B cell (primary cell): ENCODE measurements around the gene HACD2. TPM values are rescaled to one million over a fixed set of nuclear protein-coding genes. Genes with fewer than 3 reads are reported as not detected.

ENCODE experiments used
- ATAC-seq: fragments of 200-7000 bp; cut with Tn5 transposase; one replicate; pipeline ENCODE4 v1.10.0; 2021; ENCODE audit warnings: low read depth, mild to moderate bottlenecking, moderate number of reproducible peaks, moderate library complexity
- CTCF ChIA-PET: fragments of 350-600 bp; sonication (Branson Sonifier 250); formaldehyde crosslinking; loops from one replicate; lab custom pipeline; 2021; ENCODE audit warnings: antibody characterized with exemption, inconsistent platforms; lab: Charles Lee
- POLR2A ChIA-PET: fragments of 350-600 bp; sonication (Branson Sonifier 250); formaldehyde crosslinking; loops from one replicate; lab custom pipeline; 2021; ENCODE audit warnings: antibody characterized with exemption; lab: Charles Lee
- DNase-seq: peaks from one replicate; pipeline ENCODE4 v3.0.0; 2013
- H2AFZ ChIP-seq: 2 replicates; pipeline ENCODE4 v1.6.1; 2012; ENCODE audit warnings: mild to moderate bottlenecking, low read depth, low read length; ENCODE audit not compliant: insufficient read depth, poor library complexity, severe bottlenecking
- H3K27ac ChIP-seq, 2 donors: 1 replicate in 1 of 2; 2 replicates in 1 of 2; pipeline ENCODE4 v1.5.1; 2012 to 2013; ENCODE audit warnings: low read length in 2 of 2, mild to moderate bottlenecking in 2 of 2, moderate library complexity in 1 of 2
- H3K27me3 ChIP-seq, 4 experiments: fragments of 200-600 bp in 1 of 4; sonication (generic) in 1 of 4; replicated peaks in 1 of 4; 1 replicate in 2 of 4; 2 replicates in 2 of 4; pipeline versions ENCODE4 v1.6.1 to v1.7.0; 2013 to 2016; ENCODE audit warnings: low read length in 3 of 4, mild to moderate bottlenecking in 2 of 4, mixed read lengths in 1 of 4, moderate library complexity in 1 of 4; ENCODE audit not compliant: insufficient read depth in 4 of 4, control insufficient read depth in 3 of 4; ENCODE audit errors: control extremely low read depth in 1 of 4
- H3K36me3 ChIP-seq, 2 experiments: replicated peaks in 1 of 2; 1 replicate in 1 of 2; 2 replicates in 1 of 2; pipeline versions ENCODE4 v1.6.1 to v1.7.1; 2013; ENCODE audit warnings: low read length in 1 of 2; ENCODE audit not compliant: insufficient read depth in 2 of 2, control insufficient read depth in 1 of 2; ENCODE audit errors: control extremely low read depth in 1 of 2, extremely low read depth in 1 of 2
- H3K4me1 ChIP-seq, 2 donors: fragments of 200-600 bp in 1 of 2; sonication (generic) in 1 of 2; 1 replicate in 1 of 2; 2 replicates in 1 of 2; pipeline versions ENCODE4 v1.5.1 to v1.6.1; 2013 to 2017; ENCODE audit warnings: low read length in 2 of 2; ENCODE audit not compliant: control insufficient read depth in 2 of 2, insufficient read depth in 2 of 2
- H3K4me2 ChIP-seq: replicated peaks from 2 replicates; pipeline ENCODE3; 2012; ENCODE audit warnings: mild to moderate bottlenecking, low read depth, low read length; ENCODE audit not compliant: poor library complexity, severe bottlenecking
- H3K4me3 ChIP-seq, 5 experiments: fragments of 200-600 bp in 1 of 5; sonication (generic) in 1 of 5; 1 replicate in 3 of 5; 2 replicates in 2 of 5; pipeline versions ENCODE4 v1.5.1 to v1.7.0; 2011 to 2016; ENCODE audit warnings: low read length in 4 of 5, mild to moderate bottlenecking in 4 of 5, low read depth in 2 of 5, control low read depth in 1 of 5, moderate library complexity in 1 of 5; ENCODE audit not compliant: insufficient read depth in 1 of 5; ENCODE audit errors: control extremely low read depth in 1 of 5, extremely low read depth in 1 of 5
- H3K79me2 ChIP-seq: fragments of 200-600 bp; sonication (generic); one replicate; pipeline ENCODE4 v1.6.0; 2016; ENCODE audit warnings: low read length; ENCODE audit not compliant: control insufficient read depth, insufficient read depth
- H3K9ac ChIP-seq: fragments of 200-600 bp; sonication (generic); 2 replicates; pipeline ENCODE4 v1.6.1; 2017; ENCODE audit warnings: mild to moderate bottlenecking, low read length, moderate library complexity
- H3K9me3 ChIP-seq, 3 donors: one replicate each; pipeline versions ENCODE4 v1.6.1 to v1.7.1; 2013; ENCODE audit warnings: low read length in 2 of 3; ENCODE audit not compliant: control insufficient read depth in 2 of 3, insufficient read depth in 1 of 3; ENCODE audit errors: control extremely low read depth in 1 of 3
- H4K20me1 ChIP-seq: 2 replicates; pipeline ENCODE4 v1.6.0; 2012; ENCODE audit warnings: mild to moderate bottlenecking, low read length; ENCODE audit not compliant: insufficient read depth, control insufficient read depth, poor library complexity, severe bottlenecking
- H3K27ac Mint-ChIP-seq: one replicate; pipeline ENCODE4 v1.8.0; 2021; ENCODE audit warnings: mixed read lengths
- H3K27me3 Mint-ChIP-seq: one replicate; pipeline ENCODE4 v1.8.0; 2021; ENCODE audit warnings: mixed read lengths
- H3K4me1 Mint-ChIP-seq: one replicate; pipeline ENCODE4 v1.8.0; 2021; ENCODE audit warnings: mixed read lengths
- H3K4me3 Mint-ChIP-seq: one replicate; pipeline ENCODE4 v1.8.0; 2021; ENCODE audit warnings: mixed read lengths
- H3K9me3 Mint-ChIP-seq: one replicate; pipeline ENCODE4 v1.8.0; 2022; ENCODE audit warnings: mixed read lengths; ENCODE audit not compliant: insufficient read depth
- CTCF ChIP-seq: fragments of 200-600 bp; IDR thresholded peaks from one replicate; pipeline ENCODE4 v1.8.0; 2022; ENCODE audit warnings: antibody characterized with exemption, mild to moderate bottlenecking
- EZH2 ChIP-seq: IDR thresholded peaks from 2 replicates; pipeline ENCODE4 v1.6.1; 2012; ENCODE audit warnings: borderline replicate concordance, low read depth, mild to moderate bottlenecking, moderate library complexity, low read length; ENCODE audit not compliant: insufficient read depth, poor library complexity, severe bottlenecking
- WGBS: methylation state at CpG from one replicate; pipeline ENCODE4 v1.1.5; 2013; ENCODE audit warnings: missing lambda C conversion rate; ENCODE audit not compliant: insufficient coverage; 5-methylcytosine and 5-hydroxymethylcytosine counted together
- intact Hi-C: fragments of 100-400 bp; cut with micrococcal nuclease; formaldehyde crosslinking; loops from one replicate; pipeline ENCODE4 v1.10.0; 2022
- polyA plus RNA-seq: library from polyadenylated mRNA; depleted of rRNA; stranded (reverse); fragments of >200 nt; gene quantifications from 2 replicates; pipeline ENCODE4 v1.2.3, GENCODE V29; 2012
- total RNA-seq, 2 donors: library from RNA; stranded (reverse); fragments of 120-200 nt in 1 of 2; gene quantifications; 1 replicate in 1 of 2; 2 replicates in 1 of 2; pipeline versions ENCODE4 v1.2.3 to v1.2.4, GENCODE V29; 2013 to 2022

Gene HACD2
- total and polyA plus RNA-seq, 2 donors (not counting 1 experiment from before 2014, with no cell fraction given): 14.5 to 30.7 TPM

- intact Hi-C loops: no loop called here
- Histone ChIP-seq H2AFZ (no peak overlapping the region), H3K27ac (no peak overlapping the region), H3K79me2 (no peaks in the 10 kb centered on the region), H3K9me3 (no peaks in the 10 kb centered on the region), H4K20me1 (no peaks in the 10 kb centered on the region), H3K4me1 (peaks cover 14 to 19% of the 10 kb centered on the region in 2 donors), H3K36me3 (peaks cover 0 to 6% of the 10 kb centered on the region in 2 experiments), H3K4me3 (no peak overlapping the region), H3K9ac (no peak overlapping the region), H3K4me2 (no peak overlapping the region), H3K27me3 (no peaks in the 10 kb centered on the region)
- CTCF ChIA-PET: interaction anchor here (0.9 to 1.7 kb wide), 2 partner anchors 17 to 37 kb away, joined by 3 read pairs; no protein-coding TSS in a partner anchor
- TF ChIP-seq EZH2 (no peak), CTCF (no peak)
- POLR2A ChIA-PET: no interaction called here
- Mint-ChIP-seq H3K4me3 (no peak overlapping the region), H3K4me1 (peaks cover 34% of the 10 kb centered on the region), H3K27ac (peak overlapping the region; percentile 11), H3K27me3 (no peaks in the 10 kb centered on the region), H3K9me3 (no peaks in the 10 kb centered on the region)
- ATAC-seq (no peak), DNase-seq (no peak)
- WGBS: 57% methylated on average over 1 of the region's 3 CpGs
These were observed 63.5 kb downstream of the HACD2 start for GRCh38 chr3:123521179-123521969.

- no peaks in the 10 kb centered on the region for H3K9me3 Mint-ChIP-seq
- DNase-seq: no peak
- no peak overlapping the region for H2AFZ ChIP-seq
- peaks cover 34% of the 10 kb centered on the region for H3K4me1 Mint-ChIP-seq
- H3K9me3 ChIP-seq: no peaks in the 10 kb centered on the region
- H3K36me3 ChIP-seq: peaks cover 0 to 6% of the 10 kb centered on the region in 2 experiments
- peaks cover 14 to 19% of the 10 kb centered on the region in 2 donors for H3K4me1 ChIP-seq
- no peak overlapping the region for H3K4me3 Mint-ChIP-seq
- TF ChIP-seq CTCF: no peak
- TF ChIP-seq EZH2: no peak
- ChIA-PET CTCF (interaction anchor here (0.9 to 1.7 kb wide), 2 partner anchors 16 to 38 kb away, joined by 3 read pairs; no protein-coding TSS in a partner anchor), POLR2A (no interaction called here)
- no peaks in the 10 kb centered on the region for H4K20me1 ChIP-seq
- no peak overlapping the region for H3K4me3 ChIP-seq
- no peaks in the 10 kb centered on the region for H3K79me2 ChIP-seq
- no peak for ATAC-seq
- no peaks in the 10 kb centered on the region for H3K27me3 Mint-ChIP-seq
- no peaks in the 10 kb centered on the region for H3K27me3 ChIP-seq
- H3K9ac ChIP-seq: no peak overlapping the region
- H3K27ac Mint-ChIP-seq: peak overlapping the region; percentile 11
- no CpG with 5 or more reads among the region's 2 CpGs for WGBS
- intact Hi-C loops: no loop called here
- H3K4me2 ChIP-seq: no peak overlapping the region
- no peak overlapping the region for H3K27ac ChIP-seq
These were observed 64.2 kb downstream of the HACD2 start for GRCh38 chr3:123520656-123521055.
